HEK293T (cell line): Measurements from ENCODE around the gene FUT2.

Source experiments
- ARNT ChIP-seq: fragments of 450-650 bp; IDR thresholded peaks from 2 replicates; pipeline ENCODE4 v1.6.1; 2017; ENCODE audit warnings: mild to moderate bottlenecking
- BHLHE40 ChIP-seq: fragments of 450-650 bp; IDR thresholded peaks from 2 replicates; pipeline ENCODE4 v1.6.1; 2016; ENCODE audit warnings: mild to moderate bottlenecking, moderate library complexity, borderline replicate concordance
- CTBP1 ChIP-seq: fragments of 450-650 bp; IDR thresholded peaks from 2 replicates; pipeline ENCODE4 v1.6.1; 2016; ENCODE audit warnings: borderline replicate concordance
- ELF4 ChIP-seq: fragments of 450-650 bp; IDR thresholded peaks from 2 replicates; pipeline ENCODE4 v1.6.1; 2017; ENCODE audit warnings: antibody characterized with exemption
- FOXK2 ChIP-seq: fragments of 450-650 bp; IDR thresholded peaks from 2 replicates; pipeline ENCODE4 v1.6.1; 2016; ENCODE audit warnings: mild to moderate bottlenecking
- FOXM1 ChIP-seq: fragments of 450-650 bp; IDR thresholded peaks from 2 replicates; pipeline ENCODE4 v1.6.1; 2017; ENCODE audit warnings: mild to moderate bottlenecking, borderline replicate concordance
- HDGF ChIP-seq: fragments of 450-650 bp; IDR thresholded peaks from 2 replicates; pipeline ENCODE4 v1.6.1; 2017; ENCODE audit warnings: antibody characterized with exemption, borderline replicate concordance
- LEF1 ChIP-seq: fragments of 450-650 bp; IDR thresholded peaks from 2 replicates; pipeline ENCODE4 v1.6.1; 2017; ENCODE audit warnings: mild to moderate bottlenecking, borderline replicate concordance
- NFRKB ChIP-seq: fragments of 450-650 bp; IDR thresholded peaks from 2 replicates; pipeline ENCODE4 v1.6.1; 2016; ENCODE audit warnings: mild to moderate bottlenecking, moderate library complexity
- SP1 ChIP-seq: fragments of 450-650 bp; IDR thresholded peaks from 2 replicates; pipeline ENCODE4 v1.6.1; 2017
- SUZ12 ChIP-seq: fragments of 450-650 bp; IDR thresholded peaks from 2 replicates; pipeline ENCODE4 v1.6.1; 2016; ENCODE audit warnings: mild to moderate bottlenecking
- ZNF384 ChIP-seq: fragments of 450-650 bp; IDR thresholded peaks from 2 replicates; pipeline ENCODE4 v1.6.1; 2016
- TF ChIP-seq, protein P1 (sequence below): fragments of 450-650 bp; IDR thresholded peaks from 2 replicates; pipeline ENCODE4 v1.6.1; 2016

DNA sequence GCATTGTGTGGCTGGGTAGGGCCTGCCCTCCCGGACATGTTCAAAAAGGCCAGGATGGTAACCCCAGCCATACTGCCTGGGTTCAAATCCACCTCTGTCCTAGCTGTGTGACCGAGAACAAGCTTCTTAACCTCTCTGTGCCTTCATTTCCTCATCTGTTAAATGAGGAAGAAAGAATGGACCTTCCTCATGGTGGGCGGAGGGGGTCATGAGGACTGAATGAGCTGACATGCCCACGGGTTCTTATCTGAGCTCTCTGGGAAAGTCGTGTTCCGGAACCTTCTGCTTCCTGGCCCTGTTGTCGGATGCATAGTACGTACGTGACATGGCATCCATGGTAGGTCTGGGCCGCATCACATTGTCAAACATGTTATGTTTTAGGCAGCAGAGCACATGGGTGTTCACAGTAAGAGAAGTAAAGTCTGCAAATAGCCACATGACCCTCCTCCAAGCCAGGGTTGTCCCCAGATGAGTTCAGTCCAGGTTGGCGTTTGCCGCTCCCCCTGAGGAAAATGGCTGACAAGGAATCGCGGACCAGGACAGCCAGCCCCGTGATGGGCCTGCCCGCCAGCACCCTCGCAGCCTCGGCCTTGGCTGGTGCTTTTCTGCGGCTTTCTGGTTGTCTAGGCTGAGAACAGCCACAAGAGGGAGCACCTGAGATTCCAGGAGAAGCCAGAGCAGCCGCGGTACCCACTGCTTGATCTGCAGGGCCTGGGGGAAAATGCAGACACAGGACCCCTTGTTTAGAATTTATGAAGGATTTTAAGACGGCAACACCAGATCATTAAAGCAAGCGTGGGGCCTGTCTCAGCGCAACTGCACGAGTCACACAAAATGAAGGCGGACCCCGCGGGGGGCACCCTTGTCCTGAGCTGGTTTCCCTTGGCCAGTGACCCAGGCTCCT is 20.6 kb upstream of the FUT2 start:
- no peak for TF ChIP-seq ELF4
- TF ChIP-seq FOXK2 = no peak
- TF ChIP-seq, protein P1, sequence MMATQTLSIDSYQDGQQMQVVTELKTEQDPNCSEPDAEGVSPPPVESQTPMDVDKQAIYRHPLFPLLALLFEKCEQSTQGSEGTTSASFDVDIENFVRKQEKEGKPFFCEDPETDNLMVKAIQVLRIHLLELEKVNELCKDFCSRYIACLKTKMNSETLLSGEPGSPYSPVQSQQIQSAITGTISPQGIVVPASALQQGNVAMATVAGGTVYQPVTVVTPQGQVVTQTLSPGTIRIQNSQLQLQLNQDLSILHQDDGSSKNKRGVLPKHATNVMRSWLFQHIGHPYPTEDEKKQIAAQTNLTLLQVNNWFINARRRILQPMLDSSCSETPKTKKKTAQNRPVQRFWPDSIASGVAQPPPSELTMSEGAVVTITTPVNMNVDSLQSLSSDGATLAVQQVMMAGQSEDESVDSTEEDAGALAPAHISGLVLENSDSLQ = no peak
- TF ChIP-seq SP1 = no peak
- TF ChIP-seq CTBP1 = no peak
- TF ChIP-seq BHLHE40 = no peak
- no peak for TF ChIP-seq SUZ12
- no peak for TF ChIP-seq LEF1
- no peak for TF ChIP-seq NFRKB
- no peak for TF ChIP-seq ARNT
- no peak for TF ChIP-seq FOXM1
- no peak for TF ChIP-seq HDGF
- no peak for TF ChIP-seq ZNF384
